Panc1 (cell line): Measurements from ENCODE around the gene GRIK5. TPM values are rescaled to one million over a fixed set of nuclear protein-coding genes. Genes with fewer than 3 reads are reported as not detected.
"Not testable (repeated sequence)": the region's sequence is repeated elsewhere in the genome, so short reads cannot be mapped to it uniquely, and the experiment has no call there.

Experiments
- ATAC-seq: fragments of 200-7000 bp; cut with Tn5 transposase; 2 replicates; pipeline ENCODE4 v1.9.1; 2020; ENCODE audit warnings: mild to moderate bottlenecking, moderate library complexity
- BruUV-seq: library from RNA; stranded (reverse); fragments of 400-500 nt; replicated peaks from 2 replicates; lab custom pipeline; 2021; lab: Mats Ljungman, UMichigan
- CTCF ChIA-PET: fragments of 300-600 bp; sonication (Branson Sonifier 250); formaldehyde crosslinking; loops from one replicate; lab custom pipeline; 2022; ENCODE audit warnings: antibody characterized with exemption; lab: Charles Lee
- POLR2A ChIA-PET: fragments of 300-600 bp; sonication (Branson Sonifier 250); formaldehyde crosslinking; loops from one replicate; lab custom pipeline; 2022; ENCODE audit warnings: antibody characterized with exemption; lab: Charles Lee
- DNase-seq: peaks from one replicate; pipeline ENCODE4 v3.0.0-alpha.2; 2010; ENCODE audit warnings: low read depth, low spot score
- H3K27ac ChIP-seq: 2 replicates; pipeline ENCODE4 v1.5.1; 2011; ENCODE audit warnings: mild to moderate bottlenecking, low read length, inconsistent platforms
- H3K27me3 ChIP-seq: fragments of 200-500 bp; sonication (Bioruptor generic); 2 replicates; pipeline ENCODE4 v1.6.0; 2014; ENCODE audit warnings: low read length, inconsistent platforms; ENCODE audit not compliant: control insufficient read depth, insufficient read depth
- H3K36me3 ChIP-seq: fragments of 200-500 bp; sonication (Bioruptor generic); 2 replicates; pipeline ENCODE4 v1.5.1; 2014; ENCODE audit warnings: inconsistent platforms, mild to moderate bottlenecking, low read length, moderate library complexity; ENCODE audit not compliant: control insufficient read depth, insufficient read depth
- H3K4me1 ChIP-seq: 2 replicates; pipeline ENCODE4 v1.5.1; 2011; ENCODE audit warnings: inconsistent platforms, mild to moderate bottlenecking, low read length, moderate library complexity; ENCODE audit not compliant: control insufficient read depth, insufficient read depth
- H3K4me3 ChIP-seq, 2 experiments: 2 replicates each; pipeline ENCODE4 v1.5.1; 2011 to 2012; ENCODE audit warnings: low read depth in 2 of 2, low read length in 2 of 2, mild to moderate bottlenecking in 2 of 2, inconsistent platforms in 1 of 2, moderate library complexity in 1 of 2
- H3K9me3 ChIP-seq: fragments of 200-500 bp; sonication (Bioruptor generic); 2 replicates; pipeline ENCODE4 v1.5.1; 2014; ENCODE audit warnings: low read depth, mild to moderate bottlenecking, inconsistent platforms, low read length, moderate library complexity; ENCODE audit not compliant: control insufficient read depth, insufficient read depth
- POLR2AphosphoS5 ChIP-seq: IDR thresholded peaks from 2 replicates; pipeline ENCODE4 v1.6.1; 2012; ENCODE audit warnings: mild to moderate bottlenecking, low read depth, low read length, moderate library complexity
- SIN3A ChIP-seq: IDR thresholded peaks from 2 replicates; pipeline ENCODE4 v1.6.1; 2012; ENCODE audit warnings: low read depth, mild to moderate bottlenecking, low read length, moderate library complexity, borderline replicate concordance; ENCODE audit not compliant: insufficient read depth
- TCF7L2 ChIP-seq: IDR thresholded peaks from 2 replicates; pipeline ENCODE4 v1.6.1; 2011; ENCODE audit warnings: mild to moderate bottlenecking, low read depth, low read length, inconsistent platforms
- in situ Hi-C: cut with HindIII; loops from 2 replicates; pipeline ENCODE4 v1.10.0; 2016; ENCODE audit warnings: low sequenced_read_pairs, low pct_unique_long_range_greater_than_20kb
- intact Hi-C: fragments of 100-400 bp; cut with micrococcal nuclease; formaldehyde crosslinking; loops from one replicate; pipeline ENCODE4 v1.10.0; 2022; ENCODE audit not compliant: unreplicated experiment
- total RNA-seq: library from RNA; stranded (reverse); gene quantifications from one replicate; pipeline ENCODE4 v1.2.1, GENCODE V29; 2021; ENCODE audit not compliant: unreplicated experiment
- TF ChIP-seq, protein P1 (sequence below): fragments of 450-650 bp; IDR thresholded peaks from 2 replicates; pipeline ENCODE4 v1.5.1; 2017; ENCODE audit warnings: mild to moderate bottlenecking
- TF ChIP-seq, protein P2 (sequence below), 2 experiments: IDR thresholded peaks; 2 replicates each; pipeline ENCODE4 v1.6.1; 2011 to 2012; ENCODE audit warnings: low read depth in 2 of 2, control low read depth in 1 of 2, low read length in 1 of 2, mild to moderate bottlenecking in 1 of 2, moderate library complexity in 1 of 2; ENCODE audit not compliant: insufficient read depth in 1 of 2

The GRIK5 gene
- total RNA-seq, 1 experiment from 2014 or later = 0.62 TPM

DNA sequence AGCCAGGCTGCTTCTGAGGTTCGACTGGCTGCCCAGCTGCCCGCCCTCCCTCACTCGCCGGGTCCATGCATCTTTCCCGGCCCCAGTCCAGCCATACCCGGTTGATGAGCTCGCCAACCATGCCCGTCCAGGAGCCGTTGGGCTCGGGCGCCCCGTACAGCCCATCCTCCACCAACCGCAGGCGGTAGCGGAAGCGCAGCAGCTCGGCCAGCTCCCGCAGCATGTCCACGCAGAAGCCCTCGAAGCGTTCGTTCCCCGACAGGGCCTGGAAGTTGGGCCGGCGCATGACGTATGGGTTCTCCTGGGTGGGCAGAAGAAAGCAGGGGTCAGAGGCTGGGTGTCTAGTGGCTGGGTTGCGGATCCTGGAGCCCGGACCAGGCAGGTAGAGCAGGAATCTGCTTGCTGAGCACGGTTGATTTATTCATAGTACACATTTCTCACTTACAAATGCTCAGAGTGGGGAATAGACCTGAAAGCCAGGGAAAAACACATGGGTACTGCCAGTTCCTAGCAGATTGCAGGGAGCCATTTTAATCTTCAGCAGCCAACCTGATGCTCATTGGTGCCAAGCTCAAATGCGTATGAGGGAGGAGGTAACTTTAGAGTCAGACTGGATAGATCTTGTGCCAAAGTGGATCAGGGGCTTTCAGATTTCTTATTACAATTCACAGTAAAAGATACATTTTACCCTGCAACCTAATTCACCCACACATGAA is 27.4 kb downstream of the GRIK5 start:
- POLR2A ChIA-PET = interaction anchor here (0.6 kb wide), 1 partner anchor 165 kb away, joined by 3 read pairs; no protein-coding TSS in a partner anchor
- intact Hi-C loops = no loop called here

DNA sequence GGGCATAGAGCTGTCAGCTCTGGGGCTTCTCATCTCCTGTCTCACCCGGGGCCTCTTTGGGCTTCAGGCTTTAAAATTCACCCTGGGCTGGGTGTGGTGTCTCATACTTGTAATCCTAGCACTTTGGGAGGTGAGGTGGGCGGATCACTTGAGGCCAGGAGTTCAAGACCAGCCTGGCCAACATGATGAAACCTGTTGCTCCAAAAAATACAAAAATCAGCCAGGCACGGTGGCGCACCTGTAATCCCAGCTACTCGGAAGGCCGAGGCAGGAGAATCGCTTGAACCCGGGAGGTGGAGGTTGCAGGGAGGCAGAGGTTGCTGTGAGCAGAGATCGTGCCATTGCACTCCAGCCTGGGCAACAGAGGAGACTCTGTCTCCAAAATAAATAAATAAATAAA is 29.5 kb downstream of the GRIK5 start:
- BruUV-seq, H3K4me3 ChIP-seq, ATAC-seq, intact Hi-C loops, H3K4me1 ChIP-seq, POLR2A ChIA-PET, H3K36me3 ChIP-seq, in situ Hi-C loops, H3K9me3 ChIP-seq, H3K27me3 ChIP-seq, H3K27ac ChIP-seq, CTCF ChIA-PET, DNase-seq: not testable (repeated sequence)

More for the DNA sequence above, 27.4 kb downstream of the GRIK5 start:
- no peak overlapping the region for H3K4me3 ChIP-seq
- ATAC-seq (no peak), DNase-seq (no peak)
- CTCF ChIA-PET = no interaction called here
- no peaks in the 10 kb centered on the region for H3K4me1 ChIP-seq
- TF ChIP-seq POLR2AphosphoS5 (no peak), TCF7L2 (no peak), SIN3A (no peak)
- TF ChIP-seq, protein P1, sequence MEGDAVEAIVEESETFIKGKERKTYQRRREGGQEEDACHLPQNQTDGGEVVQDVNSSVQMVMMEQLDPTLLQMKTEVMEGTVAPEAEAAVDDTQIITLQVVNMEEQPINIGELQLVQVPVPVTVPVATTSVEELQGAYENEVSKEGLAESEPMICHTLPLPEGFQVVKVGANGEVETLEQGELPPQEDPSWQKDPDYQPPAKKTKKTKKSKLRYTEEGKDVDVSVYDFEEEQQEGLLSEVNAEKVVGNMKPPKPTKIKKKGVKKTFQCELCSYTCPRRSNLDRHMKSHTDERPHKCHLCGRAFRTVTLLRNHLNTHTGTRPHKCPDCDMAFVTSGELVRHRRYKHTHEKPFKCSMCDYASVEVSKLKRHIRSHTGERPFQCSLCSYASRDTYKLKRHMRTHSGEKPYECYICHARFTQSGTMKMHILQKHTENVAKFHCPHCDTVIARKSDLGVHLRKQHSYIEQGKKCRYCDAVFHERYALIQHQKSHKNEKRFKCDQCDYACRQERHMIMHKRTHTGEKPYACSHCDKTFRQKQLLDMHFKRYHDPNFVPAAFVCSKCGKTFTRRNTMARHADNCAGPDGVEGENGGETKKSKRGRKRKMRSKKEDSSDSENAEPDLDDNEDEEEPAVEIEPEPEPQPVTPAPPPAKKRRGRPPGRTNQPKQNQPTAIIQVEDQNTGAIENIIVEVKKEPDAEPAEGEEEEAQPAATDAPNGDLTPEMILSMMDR = no peak
- TF ChIP-seq, protein P2, sequence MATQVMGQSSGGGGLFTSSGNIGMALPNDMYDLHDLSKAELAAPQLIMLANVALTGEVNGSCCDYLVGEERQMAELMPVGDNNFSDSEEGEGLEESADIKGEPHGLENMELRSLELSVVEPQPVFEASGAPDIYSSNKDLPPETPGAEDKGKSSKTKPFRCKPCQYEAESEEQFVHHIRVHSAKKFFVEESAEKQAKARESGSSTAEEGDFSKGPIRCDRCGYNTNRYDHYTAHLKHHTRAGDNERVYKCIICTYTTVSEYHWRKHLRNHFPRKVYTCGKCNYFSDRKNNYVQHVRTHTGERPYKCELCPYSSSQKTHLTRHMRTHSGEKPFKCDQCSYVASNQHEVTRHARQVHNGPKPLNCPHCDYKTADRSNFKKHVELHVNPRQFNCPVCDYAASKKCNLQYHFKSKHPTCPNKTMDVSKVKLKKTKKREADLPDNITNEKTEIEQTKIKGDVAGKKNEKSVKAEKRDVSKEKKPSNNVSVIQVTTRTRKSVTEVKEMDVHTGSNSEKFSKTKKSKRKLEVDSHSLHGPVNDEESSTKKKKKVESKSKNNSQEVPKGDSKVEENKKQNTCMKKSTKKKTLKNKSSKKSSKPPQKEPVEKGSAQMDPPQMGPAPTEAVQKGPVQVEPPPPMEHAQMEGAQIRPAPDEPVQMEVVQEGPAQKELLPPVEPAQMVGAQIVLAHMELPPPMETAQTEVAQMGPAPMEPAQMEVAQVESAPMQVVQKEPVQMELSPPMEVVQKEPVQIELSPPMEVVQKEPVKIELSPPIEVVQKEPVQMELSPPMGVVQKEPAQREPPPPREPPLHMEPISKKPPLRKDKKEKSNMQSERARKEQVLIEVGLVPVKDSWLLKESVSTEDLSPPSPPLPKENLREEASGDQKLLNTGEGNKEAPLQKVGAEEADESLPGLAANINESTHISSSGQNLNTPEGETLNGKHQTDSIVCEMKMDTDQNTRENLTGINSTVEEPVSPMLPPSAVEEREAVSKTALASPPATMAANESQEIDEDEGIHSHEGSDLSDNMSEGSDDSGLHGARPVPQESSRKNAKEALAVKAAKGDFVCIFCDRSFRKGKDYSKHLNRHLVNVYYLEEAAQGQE (IDR thresholded peaks at IDR 0.05; ENCODE audit: insufficient read depth in 1 of 2, low read depth in 2 of 2, low read length in 1 of 2) = no peak
- H3K9me3 ChIP-seq = no peaks in the 10 kb centered on the region
- H3K27ac ChIP-seq = no peak overlapping the region
- H3K36me3 ChIP-seq = no peaks in the 10 kb centered on the region
- BruUV-seq = no TSS peak
- in situ Hi-C loops = no loop called here
- no peaks in the 10 kb centered on the region for H3K27me3 ChIP-seq

DNA sequence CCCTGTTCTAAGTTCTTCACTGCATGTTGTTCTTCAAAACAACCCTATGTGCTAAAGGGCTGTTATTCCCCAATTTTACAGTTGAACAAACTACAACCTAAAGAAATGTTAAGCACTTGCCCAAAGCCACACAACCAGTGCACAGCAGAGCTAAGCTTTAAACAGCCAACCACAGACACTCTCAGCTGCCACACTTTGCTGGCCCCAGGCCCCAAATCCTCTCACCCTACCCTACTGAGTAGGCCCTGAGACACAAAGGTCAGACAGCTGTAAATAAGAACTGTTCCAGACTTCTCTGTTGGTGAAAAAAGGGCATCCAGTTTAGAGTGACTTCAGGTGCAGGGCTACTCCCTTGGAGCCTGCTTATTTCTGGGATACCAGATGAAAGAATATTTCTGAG is 30.0 kb downstream of the GRIK5 start:
- Histone ChIP-seq H3K27ac (no peak overlapping the region), H3K27me3 (no peaks in the 10 kb centered on the region), H3K36me3 (no peaks in the 10 kb centered on the region), H3K4me3 (no peak overlapping the region), H3K9me3 (no peaks in the 10 kb centered on the region), H3K4me1 (no peaks in the 10 kb centered on the region)
- in situ Hi-C loops = no loop called here
- intact Hi-C loops = no loop called here
- TF ChIP-seq, protein P1 = no peak
- TF ChIP-seq POLR2AphosphoS5 (no peak), SIN3A (no peak), TCF7L2 (no peak)
- TF ChIP-seq, protein P2 (IDR thresholded peaks at IDR 0.05; ENCODE audit: insufficient read depth in 1 of 2, low read depth in 2 of 2, low read length in 1 of 2) = no peak
- POLR2A ChIA-PET = no interaction called here
- CTCF ChIA-PET = no interaction called here
- no TSS peak for BruUV-seq
- ATAC-seq (no peak), DNase-seq (no peak)
